Measurements from ENCODE around the gene GNPNAT1. TPM values are rescaled to one million over a fixed set of nuclear protein-coding genes. Genes with fewer than 3 reads are reported as not detected.

GNPNAT1 gene
- total and polyA plus RNA-seq, 2 experiments from 2014 or later: 44.4 to 68.7 TPM

- no peak overlapping the region for H3K4me2 ChIP-seq
- Mint-ChIP-seq H3K36me3 (ENCODE audit: low read depth) (peaks cover 33% of the 10 kb centered on the region), H3K27me3 (ENCODE audit: insufficient read depth, low read depth, poor library complexity) (no peaks in the 10 kb centered on the region), H3K4me3 (no peak overlapping the region), H3K9me3 (no peaks in the 10 kb centered on the region), H3K27ac (no peak overlapping the region), H3K4me1 (no peaks in the 10 kb centered on the region)
- H3F3A ChIP-seq (replicated peaks; ENCODE audit: low read depth): no peaks in the 10 kb centered on the region
- H3K79me2 ChIP-seq (replicated peaks; ENCODE audit: insufficient read depth): 0 out of 2 replicates have a peak, but pooled peaks cover 4% of the 10 kb centered on the region
- no peaks in the 10 kb centered on the region for H3K9me2 ChIP-seq (ENCODE audit: insufficient read depth)
- ATAC-seq (no peak), DNase-seq (ENCODE audit: low spot score) (no peak)
- TF ChIP-seq JUNB (IDR thresholded peaks at IDR 0.05; ENCODE audit: unreplicated experiment) (no peak), CREB1 (CRISPR knock-in tag; IDR thresholded peaks at IDR 0.05; ENCODE audit: low read depth) (no peak), EZH2 (IDR thresholded peaks at IDR 0.05; ENCODE audit: low read depth, unreplicated experiment) (no peak), STAT1 (IDR thresholded peaks at IDR 0.05; ENCODE audit: unreplicated experiment) (no peak), ZNF331 (CRISPR knock-in tag; IDR thresholded peaks at IDR 0.05; ENCODE audit: low read depth) (no peak), EZH2phosphoT487 (IDR thresholded peaks at IDR 0.05; ENCODE audit: unreplicated experiment) (no peak), REST (IDR thresholded peaks at IDR 0.05; ENCODE audit: unreplicated experiment) (no peak), POLR2AphosphoS5 (IDR thresholded peaks at IDR 0.05; ENCODE audit: low read depth) (no peak), NANOG (IDR thresholded peaks at IDR 0.05; ENCODE audit: borderline replicate concordance) (no peak), ZNF114 (CRISPR knock-in tag; IDR thresholded peaks at IDR 0.05) (no peak)
- TF ChIP-seq, protein P1, sequence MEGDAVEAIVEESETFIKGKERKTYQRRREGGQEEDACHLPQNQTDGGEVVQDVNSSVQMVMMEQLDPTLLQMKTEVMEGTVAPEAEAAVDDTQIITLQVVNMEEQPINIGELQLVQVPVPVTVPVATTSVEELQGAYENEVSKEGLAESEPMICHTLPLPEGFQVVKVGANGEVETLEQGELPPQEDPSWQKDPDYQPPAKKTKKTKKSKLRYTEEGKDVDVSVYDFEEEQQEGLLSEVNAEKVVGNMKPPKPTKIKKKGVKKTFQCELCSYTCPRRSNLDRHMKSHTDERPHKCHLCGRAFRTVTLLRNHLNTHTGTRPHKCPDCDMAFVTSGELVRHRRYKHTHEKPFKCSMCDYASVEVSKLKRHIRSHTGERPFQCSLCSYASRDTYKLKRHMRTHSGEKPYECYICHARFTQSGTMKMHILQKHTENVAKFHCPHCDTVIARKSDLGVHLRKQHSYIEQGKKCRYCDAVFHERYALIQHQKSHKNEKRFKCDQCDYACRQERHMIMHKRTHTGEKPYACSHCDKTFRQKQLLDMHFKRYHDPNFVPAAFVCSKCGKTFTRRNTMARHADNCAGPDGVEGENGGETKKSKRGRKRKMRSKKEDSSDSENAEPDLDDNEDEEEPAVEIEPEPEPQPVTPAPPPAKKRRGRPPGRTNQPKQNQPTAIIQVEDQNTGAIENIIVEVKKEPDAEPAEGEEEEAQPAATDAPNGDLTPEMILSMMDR (conservative IDR thresholded peaks at IDR 0.05; ENCODE audit: low read depth in 2 of 2): no peak
- TF ChIP-seq, protein P2, sequence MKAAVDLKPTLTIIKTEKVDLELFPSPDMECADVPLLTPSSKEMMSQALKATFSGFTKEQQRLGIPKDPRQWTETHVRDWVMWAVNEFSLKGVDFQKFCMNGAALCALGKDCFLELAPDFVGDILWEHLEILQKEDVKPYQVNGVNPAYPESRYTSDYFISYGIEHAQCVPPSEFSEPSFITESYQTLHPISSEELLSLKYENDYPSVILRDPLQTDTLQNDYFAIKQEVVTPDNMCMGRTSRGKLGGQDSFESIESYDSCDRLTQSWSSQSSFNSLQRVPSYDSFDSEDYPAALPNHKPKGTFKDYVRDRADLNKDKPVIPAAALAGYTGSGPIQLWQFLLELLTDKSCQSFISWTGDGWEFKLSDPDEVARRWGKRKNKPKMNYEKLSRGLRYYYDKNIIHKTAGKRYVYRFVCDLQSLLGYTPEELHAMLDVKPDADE (IDR thresholded peaks at IDR 0.05): no peak
- TF ChIP-seq, protein P3, sequence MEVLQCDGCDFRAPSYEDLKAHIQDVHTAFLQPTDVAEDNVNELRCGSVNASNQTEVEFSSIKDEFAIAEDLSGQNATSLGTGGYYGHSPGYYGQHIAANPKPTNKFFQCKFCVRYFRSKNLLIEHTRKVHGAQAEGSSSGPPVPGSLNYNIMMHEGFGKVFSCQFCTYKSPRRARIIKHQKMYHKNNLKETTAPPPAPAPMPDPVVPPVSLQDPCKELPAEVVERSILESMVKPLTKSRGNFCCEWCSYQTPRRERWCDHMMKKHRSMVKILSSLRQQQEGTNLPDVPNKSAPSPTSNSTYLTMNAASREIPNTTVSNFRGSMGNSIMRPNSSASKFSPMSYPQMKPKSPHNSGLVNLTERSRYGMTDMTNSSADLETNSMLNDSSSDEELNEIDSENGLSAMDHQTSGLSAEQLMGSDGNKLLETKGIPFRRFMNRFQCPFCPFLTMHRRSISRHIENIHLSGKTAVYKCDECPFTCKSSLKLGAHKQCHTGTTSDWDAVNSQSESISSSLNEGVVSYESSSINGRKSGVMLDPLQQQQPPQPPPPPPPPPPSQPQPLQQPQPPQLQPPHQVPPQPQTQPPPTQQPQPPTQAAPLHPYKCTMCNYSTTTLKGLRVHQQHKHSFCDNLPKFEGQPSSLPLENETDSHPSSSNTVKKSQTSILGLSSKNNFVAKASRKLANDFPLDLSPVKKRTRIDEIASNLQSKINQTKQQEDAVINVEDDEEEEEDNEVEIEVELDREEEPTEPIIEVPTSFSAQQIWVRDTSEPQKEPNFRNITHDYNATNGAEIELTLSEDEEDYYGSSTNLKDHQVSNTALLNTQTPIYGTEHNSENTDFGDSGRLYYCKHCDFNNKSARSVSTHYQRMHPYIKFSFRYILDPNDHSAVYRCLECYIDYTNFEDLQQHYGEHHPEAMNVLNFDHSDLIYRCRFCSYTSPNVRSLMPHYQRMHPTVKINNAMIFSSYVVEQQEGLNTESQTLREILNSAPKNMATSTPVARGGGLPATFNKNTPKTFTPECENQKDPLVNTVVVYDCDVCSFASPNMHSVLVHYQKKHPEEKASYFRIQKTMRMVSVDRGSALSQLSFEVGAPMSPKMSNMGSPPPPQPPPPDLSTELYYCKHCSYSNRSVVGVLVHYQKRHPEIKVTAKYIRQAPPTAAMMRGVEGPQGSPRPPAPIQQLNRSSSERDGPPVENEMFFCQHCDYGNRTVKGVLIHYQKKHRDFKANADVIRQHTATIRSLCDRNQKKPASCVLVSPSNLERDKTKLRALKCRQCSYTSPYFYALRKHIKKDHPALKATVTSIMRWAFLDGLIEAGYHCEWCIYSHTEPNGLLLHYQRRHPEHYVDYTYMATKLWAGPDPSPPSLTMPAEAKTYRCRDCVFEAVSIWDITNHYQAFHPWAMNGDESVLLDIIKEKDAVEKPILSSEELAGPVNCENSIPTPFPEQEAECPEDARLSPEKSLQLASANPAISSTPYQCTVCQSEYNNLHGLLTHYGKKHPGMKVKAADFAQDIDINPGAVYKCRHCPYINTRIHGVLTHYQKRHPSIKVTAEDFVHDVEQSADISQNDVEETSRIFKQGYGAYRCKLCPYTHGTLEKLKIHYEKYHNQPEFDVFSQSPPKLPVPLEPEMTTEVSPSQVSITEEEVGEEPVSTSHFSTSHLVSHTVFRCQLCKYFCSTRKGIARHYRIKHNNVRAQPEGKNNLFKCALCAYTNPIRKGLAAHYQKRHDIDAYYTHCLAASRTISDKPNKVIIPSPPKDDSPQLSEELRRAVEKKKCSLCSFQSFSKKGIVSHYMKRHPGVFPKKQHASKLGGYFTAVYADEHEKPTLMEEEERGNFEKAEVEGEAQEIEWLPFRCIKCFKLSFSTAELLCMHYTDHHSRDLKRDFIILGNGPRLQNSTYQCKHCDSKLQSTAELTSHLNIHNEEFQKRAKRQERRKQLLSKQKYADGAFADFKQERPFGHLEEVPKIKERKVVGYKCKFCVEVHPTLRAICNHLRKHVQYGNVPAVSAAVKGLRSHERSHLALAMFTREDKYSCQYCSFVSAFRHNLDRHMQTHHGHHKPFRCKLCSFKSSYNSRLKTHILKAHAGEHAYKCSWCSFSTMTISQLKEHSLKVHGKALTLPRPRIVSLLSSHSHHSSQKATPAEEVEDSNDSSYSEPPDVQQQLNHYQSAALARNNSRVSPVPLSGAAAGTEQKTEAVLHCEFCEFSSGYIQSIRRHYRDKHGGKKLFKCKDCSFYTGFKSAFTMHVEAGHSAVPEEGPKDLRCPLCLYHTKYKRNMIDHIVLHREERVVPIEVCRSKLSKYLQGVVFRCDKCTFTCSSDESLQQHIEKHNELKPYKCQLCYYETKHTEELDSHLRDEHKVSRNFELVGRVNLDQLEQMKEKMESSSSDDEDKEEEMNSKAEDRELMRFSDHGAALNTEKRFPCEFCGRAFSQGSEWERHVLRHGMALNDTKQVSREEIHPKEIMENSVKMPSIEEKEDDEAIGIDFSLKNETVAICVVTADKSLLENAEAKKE (CRISPR knock-in tag; IDR thresholded peaks at IDR 0.05): no peak
- H4K20me1 ChIP-seq (replicated peaks; ENCODE audit: insufficient read depth): no peaks in the 10 kb centered on the region
- H3K4me1 ChIP-seq (ENCODE audit: insufficient read depth): no peaks in the 10 kb centered on the region
- no peak overlapping the region for H3K4me3 ChIP-seq
- no peaks in the 10 kb centered on the region for H3K27me3 ChIP-seq (ENCODE audit: insufficient read depth)
- no peak overlapping the region for H2AFZ ChIP-seq
- H3K36me3 ChIP-seq (ENCODE audit: insufficient read depth): peaks cover 13% of the 10 kb centered on the region
- H3K27ac ChIP-seq (ENCODE audit: low read depth): peak overlapping the region; percentile 68; the same call in 1 of the 2 replicates
Observed at GRCh38 chr14:52767058-52767833, 24.2 kb downstream of the GNPNAT1 start.
